NAMALWA (cell line): Measurements from ENCODE around the gene ZMIZ1.

Experiments used
- DNase-seq: peaks from one replicate; pipeline ENCODE4 v3.0.0-alpha.2; 2015; ENCODE audit warnings: low spot score

The ZMIZ1 gene

DNA sequence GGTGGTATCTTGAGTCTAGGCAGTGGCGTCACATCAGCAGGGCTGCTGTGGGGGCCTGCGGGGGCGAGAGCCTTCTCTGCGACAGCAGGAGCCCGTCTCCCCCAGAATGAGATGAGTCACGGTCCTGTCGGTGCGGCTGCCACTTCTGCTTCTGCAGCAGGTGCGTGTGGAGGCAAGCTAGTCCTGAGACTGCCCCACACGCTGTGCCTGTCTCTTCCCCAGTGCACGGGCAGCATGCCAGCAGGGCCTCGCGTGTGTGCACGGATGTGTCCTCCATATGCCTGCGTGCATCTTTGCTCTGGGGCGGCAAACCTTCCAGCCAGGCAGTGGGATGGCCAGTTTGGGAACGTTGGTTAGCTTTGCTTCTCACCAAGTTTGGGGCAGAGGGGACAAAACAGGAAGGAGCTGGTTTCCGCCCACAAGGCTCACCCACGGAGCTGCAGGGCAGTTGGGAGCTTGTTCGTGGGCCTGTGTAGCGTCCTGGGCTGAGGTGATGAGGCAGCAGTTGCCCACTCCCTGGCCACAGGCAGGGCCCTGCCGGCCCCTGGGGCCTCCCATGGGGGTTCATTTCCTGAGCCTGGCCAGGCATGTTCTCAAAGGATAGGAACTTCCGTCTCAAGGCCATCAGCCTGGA, 217.7 kb downstream of the ZMIZ1 start:
- DNase-seq: peak; percentile 86

DNA sequence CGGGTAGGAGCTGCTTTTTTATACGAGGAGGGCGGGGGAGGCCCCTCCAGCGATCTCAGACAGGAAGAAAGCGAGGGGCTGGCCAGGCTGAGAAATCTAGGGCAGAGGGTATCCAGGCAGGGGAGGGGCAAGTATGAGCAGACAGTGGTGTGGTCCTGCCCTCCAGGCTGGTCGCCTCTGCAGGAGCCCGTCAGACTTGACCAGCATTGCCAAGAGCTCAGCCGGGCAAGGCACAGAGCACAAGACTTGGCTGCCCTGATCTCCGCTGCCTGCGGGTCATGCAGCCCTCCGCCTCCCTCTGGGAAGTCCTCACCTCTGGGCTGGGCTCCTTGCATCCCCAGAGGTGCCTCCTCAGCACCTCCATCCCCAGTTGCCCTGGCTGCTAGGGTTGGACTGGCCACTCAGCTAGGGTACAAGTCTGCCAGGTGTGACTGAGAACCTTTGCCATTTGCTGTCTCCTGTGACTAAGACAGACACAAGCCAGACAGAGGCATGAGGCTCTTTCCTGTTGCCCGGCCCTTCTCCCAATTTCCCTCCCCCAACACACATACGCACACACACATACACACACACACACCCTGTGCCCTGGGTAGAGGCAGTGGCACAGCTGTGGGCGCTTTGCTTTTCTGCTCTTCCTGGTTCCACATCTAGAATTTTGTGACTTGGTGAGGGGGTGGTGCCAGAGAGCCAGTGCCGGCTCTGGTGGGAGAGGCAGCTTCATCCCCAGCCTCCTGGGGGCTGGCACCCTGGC, 219.4 kb downstream of the ZMIZ1 start:
- DNase-seq: no peak

DNA sequence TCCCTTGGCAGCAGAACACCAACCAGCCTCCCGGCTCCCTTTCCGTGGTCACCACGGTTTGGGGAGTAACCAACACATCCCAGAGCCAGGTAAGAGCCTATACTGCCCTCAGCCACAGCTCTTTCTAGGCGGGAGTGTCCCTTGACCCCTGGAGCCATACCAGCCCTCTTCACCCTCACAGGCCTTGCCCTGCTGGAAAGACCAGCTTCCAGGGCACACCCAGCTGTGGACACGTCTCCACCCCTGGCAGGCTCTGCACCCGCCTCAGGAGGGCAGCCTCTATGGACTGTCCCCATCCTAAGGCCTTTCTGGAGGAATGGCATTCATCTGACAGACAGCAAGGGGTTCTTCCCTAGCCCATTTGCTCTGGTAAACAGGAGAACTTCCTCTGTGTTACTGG, 221.0 kb downstream of the ZMIZ1 start:
- DNase-seq: no peak

DNA sequence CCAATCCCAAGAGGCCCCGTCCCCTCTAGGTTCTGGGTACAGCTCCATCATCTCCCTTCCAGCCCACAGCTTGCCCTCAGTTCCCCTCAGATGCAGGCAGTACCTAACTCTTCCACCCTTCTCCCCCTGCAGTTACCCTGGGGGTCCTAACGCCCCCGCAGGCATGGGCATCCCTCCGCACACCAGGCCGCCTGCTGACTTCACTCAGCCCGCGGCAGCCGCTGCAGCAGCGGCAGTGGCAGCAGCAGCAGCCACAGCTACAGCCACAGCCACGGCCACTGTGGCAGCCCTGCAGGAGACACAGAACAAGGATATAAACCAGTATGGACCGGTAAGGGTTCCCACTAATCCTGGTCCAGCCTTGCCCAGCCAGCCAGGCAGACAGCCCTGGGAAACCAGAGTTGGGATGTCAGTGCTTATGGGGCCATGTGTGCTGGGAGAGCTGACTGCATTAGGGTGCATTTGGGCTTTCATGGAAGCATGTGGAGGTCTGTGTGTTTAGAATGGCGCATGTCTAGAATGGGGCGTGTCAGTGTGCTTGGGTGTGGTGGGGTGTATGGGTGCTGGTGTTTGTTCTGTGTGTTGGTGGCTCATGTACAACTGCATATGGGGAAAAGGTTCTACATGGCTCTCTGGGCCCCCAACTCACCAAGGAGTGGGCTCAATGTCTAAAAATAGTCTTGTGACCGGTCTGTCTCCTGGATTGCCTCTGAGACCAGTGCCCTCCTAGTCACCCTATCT, 223.4 kb downstream of the ZMIZ1 start:
- DNase-seq: no peak

DNA sequence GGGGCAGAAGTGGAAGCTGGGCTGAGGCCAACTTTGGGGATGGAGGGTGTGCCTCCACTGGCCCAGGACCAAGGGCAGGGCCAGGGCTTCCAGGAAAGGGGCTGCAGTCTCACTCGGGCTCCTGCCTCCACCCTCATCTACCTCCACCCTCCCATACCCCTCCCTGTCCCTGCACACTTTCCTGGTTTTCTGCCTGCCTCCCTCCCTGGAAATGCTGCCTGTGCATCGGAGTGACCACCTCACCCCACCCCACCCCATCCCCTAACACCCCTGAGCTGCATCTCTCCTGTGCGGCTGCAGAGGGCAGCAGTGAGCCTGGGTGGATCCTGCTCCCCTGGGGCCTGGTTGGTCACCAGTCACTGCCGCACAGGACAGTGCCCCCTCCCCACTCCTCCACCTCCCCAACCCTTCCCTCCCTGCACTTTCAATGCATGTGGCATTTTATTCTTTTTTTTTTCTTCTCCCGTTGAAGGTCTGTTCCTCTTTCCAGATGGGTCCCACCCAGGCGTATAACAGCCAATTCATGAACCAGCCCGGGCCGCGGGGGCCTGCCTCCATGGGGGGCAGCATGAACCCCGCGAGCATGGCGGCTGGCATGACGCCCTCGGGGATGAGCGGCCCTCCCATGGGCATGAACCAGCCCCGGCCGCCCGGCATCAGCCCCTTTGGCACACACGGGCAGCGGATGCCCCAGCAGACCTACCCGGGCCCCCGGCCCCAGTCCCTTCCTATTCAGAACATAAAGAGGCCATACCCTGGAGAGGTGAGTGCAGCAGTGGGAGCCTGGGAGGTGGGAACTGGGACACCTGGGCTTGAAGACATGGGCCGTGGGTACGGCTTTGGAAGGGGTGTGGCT, 224.4 kb downstream of the ZMIZ1 start:
- peak; percentile 8 for DNase-seq

DNA sequence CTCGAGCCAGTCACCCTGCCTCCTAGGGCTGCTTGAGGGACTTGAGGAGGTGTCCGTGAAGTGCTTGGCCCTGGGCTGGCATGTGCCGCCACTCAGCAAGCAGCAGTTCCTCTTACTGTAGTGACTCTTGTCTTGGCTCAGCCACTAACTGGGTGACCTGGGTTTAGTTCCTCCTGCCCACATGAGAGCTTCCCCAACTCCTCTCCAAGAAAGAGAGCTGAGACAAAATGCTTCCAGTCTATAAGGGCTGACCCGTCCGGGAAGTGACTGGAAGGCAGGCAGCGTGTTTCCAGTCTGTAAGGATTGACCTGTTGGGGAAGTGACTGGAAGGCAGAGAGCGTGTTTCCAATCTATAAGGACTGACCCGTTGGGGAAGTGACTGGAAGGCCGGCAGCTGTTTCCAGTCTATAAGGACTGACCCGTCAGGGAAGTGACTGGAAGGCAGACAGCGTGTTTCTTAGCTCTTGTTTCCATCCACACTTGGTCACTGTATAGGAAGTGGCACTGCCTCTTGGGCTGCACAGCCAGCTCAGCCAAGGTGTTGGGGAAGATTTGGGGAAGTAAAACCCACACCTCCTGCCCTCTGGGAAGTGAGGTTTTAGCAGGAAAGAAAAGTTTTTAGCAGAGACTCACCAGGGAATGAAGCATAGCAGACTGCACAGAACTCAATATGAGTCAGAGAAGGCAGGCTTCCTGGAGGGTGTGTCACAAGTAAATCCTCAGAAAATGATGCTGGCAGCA, 225.2 kb downstream of the ZMIZ1 start:
- DNase-seq: no peak

DNA sequence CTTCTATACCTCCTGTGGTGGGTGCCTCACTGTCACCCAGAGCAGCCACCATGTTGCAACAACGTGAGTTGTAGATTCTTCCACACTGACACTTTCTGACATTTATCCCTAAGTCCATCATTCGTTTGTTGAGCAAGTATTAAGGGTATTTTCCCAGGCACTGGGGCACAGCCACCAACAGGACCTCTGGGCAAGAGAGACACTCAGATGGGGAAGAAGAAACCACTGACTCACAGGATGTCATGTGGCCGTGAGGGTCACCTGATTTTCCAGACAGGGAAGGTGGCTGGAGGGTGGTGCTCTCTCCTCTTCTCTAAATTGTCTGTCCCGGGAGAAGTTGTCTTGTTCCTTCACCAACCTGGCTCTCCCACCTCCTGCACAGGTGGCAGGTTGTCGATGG, 226.8 kb downstream of the ZMIZ1 start:
- no peak for DNase-seq

DNA sequence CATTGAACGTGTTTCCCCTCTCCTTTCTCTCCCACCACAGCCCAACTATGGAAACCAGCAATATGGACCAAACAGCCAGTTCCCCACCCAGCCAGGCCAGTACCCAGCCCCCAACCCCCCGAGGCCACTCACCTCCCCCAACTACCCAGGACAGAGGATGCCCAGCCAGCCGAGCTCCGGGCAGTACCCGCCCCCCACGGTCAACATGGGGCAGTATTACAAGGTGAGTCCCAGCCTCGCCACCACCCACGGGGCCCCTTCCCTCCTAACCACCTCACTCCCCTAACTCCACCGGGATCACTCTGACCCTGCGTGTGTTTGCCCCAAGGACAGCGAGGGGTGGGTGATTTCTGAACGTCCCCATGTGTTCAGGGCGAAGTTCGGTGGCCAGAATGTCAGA, 227.7 kb downstream of the ZMIZ1 start:
- DNase-seq: no peak

DNA sequence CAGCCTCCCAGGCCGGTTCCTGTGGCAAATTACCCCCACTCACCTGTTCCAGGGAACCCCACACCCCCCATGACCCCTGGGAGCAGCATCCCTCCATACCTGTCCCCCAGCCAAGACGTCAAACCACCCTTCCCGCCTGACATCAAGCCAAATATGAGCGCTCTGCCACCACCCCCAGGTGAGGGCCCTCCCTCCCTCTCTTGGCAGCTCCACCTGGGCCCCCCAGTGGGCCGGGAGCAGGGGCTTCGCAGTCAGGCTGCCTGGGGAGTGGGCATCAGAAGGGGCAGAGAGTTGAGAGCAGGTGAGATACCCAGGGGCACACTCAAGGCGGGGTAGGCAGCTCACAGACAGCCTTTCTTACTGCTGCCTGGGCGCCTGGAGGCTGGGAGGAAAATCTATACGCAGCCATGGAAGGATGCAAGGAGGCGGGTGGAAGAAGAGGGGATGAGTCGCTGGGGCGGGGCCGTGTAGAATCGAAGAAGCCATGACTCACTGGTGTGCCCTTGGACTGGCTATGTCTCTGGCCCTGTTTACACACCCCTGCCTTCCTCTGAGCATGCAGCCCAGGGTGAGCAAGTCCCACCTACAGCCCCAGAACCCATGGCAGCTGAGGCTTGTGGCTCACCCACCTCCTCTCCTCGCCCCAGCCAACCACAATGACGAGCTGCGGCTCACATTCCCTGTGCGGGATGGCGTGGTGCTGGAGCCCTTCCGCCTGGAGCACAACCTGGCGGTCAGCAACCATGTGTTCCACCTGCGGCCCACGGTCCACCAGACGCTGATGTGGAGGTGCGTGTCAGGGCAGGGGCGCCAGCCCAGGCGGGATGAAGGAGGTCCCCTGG, 229.9 kb downstream of the ZMIZ1 start:
- no peak for DNase-seq

DNA sequence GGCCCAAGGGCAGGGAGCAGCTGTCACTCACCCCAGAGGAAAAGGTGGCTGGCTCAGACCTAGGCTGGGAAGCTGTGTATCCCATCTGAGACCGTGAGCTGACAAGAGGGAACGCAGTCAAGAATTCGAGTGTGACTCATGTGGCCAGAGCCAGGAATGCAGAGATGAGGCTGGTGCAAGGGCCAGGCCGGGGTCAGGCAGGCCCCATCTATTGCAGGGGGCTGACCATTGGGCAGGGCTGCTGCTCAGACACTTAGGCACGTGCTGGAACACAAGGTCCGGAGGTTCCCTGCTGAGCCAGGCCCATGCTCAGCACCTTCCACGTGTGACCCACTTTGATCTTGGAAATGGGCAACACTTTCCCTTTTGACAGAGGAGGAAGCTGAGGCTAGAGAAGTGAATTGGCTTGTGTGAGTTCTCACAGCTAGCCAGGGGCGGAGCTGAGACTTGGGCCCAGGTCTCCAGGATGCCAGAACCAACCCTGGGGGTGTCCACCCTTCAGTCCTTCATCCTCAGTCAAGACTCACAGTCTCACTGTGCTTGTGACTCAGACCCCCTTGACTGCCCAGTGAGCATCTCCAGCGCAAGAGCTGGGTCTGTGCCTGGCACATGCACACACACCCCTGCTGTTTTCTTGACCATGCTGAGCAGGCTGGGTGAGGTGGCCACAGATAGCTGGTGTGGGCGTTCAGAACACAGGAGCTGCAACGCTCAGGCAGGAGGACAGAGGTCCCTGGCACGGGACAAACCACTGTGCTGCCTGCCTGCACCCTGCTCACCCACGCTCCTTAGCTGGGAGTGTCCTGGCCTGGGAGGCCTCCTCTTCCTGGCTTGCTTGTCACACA, 230.9 kb downstream of the ZMIZ1 start:
- no peak for DNase-seq

DNA sequence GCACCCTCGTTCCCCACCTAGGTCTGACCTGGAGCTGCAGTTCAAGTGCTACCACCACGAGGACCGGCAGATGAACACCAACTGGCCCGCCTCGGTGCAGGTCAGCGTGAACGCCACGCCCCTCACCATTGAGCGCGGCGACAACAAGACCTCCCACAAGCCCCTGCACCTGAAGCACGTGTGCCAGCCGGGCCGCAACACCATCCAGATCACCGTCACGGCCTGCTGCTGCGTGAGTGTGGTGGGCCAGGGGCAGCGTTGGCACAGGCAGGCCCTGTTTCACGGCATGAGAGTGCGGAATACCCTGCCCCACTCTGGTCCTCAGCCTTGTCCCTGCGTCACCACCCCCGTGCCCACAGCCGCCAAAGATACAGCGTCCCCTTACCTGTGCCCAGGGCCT, 231.9 kb downstream of the ZMIZ1 start:
- no peak for DNase-seq

DNA sequence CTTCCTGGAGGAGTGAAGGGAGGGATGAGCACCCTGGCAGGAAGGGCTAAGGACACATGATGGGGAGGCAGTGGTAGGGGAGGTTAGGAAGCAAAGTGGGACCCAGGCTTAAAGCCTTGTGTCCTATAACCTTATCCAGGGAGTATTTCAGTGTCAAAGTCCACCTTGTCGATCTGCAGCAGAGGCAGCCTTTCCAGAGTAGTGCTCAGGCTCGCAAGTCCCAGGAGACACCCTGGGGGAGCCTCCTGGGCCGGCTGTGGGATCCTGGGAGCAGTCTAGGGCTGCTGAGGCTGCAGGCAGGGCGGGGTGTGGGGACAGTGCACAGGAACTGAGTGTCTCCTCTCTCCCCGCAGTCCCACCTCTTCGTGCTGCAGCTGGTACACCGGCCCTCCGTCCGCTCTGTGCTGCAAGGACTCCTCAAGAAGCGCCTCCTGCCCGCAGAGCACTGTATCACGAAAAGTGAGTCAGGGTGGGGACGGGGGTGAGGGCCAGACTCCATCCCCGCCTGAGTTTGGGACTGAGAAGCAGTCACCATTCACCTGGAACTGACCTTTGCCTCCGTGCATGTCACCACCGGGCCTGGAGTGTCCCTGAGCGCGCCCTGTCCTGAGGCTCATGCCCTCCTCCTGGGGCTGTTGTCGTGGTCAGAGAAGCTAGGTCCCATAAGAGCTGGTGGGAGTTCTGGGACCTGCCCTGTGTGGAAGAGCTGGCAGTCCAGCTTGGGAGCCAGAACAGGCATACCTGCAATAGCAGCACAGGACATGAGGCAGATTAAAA, 233.2 kb downstream of the ZMIZ1 start:
- DNase-seq: no peak

DNA sequence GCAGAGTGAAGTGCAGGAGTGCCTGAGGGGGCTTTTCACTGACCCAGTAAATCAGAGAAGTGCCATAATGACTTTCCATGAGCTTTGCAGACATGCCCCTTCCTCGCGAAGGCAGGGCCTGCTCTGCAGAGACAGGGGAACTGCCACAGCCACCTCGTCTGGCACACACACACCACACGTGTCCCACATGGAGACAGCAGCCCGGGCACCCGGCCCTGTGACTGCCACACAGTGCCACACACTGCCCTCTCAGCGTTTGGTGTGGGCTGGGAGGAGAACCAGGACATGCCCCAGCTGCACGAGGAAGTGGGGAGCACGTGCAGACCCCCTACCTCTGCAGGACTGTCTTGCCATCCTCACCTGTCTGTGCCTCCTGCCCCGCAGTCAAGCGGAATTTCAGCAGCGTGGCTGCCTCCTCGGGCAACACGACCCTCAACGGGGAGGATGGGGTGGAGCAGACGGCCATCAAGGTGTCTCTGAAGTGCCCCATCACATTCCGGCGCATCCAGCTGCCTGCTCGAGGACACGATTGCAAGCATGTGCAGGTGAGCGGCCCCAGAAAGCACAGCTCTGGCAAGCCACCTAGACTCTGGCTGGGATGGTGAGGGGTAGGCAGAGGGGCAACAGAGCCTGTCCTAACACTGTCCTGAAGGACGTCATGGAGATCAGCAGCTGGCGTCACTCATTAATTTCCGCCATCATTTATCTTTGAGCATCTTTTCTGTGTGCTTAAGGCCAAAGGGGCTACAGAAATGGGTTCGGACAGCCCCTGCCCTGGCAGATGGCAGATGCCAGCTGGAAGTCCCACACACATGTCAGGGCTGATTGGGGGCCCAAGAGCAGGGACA, 235.1 kb downstream of the ZMIZ1 start:
- DNase-seq: no peak

DNA sequence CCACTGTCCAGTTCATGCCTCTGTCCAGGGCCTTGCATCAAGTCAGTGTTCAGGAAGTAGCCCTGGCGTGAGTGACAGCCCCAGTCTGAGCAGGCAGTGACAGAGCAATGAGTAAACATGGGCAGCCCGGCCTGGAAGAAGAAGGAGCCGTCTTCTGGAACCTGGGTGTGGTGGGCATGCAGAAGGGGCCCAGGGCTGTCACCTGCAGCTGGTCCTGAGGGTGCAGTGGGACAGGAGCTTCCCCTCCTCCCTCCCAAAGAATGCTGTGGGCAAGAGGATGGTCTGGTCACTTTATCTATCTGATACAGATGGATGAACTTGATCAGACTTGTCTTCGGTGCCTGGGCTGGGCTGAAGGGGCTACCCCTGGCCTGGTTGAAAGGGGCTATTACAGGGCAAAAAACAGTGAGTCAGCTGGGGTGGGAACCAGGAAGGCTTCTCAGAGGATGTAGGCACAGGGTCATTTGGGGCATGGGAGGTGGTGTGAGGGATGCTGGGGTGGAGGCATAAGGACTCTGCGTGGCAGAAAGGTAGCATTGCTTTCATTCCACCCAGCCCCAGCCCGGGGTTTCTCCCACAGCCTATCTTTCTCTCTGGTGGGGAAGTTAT, 235.8 kb downstream of the ZMIZ1 start:
- DNase-seq: no peak

DNA sequence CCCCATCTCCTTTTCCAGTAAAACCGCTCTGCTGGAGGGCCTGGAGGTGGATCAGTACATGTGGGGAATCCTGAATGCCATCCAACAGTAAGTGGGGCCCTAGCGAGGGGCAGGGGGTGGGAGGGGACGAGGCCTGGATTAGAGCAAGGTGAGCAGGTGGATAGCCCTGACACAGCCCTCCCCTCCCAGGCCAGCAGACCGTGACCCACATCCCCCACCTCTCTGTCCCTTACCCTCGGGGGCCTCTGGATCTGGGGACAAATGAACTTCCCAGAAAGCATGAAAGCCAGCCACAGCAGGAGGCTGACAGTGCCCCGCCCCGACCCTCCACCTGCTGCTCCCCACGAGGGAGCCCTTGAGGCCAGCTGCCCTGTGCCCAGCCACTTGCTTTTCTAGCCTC, 236.7 kb downstream of the ZMIZ1 start:
- DNase-seq: no peak

DNA sequence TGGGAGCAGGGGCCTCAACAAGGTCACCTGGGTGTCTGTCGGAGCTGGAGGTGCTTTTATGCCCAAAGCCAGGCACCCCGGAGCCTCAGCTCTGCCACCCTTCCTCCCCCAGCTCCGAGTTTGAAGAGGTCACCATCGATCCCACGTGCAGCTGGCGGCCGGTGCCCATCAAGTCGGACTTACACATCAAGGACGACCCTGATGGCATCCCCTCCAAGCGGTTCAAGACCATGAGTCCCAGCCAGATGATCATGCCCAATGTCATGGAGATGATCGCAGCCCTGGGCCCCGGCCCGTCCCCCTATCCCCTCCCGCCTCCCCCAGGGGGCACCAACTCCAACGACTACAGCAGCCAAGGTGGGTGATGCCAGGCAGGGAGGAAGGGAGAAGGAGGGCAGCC, 237.2 kb downstream of the ZMIZ1 start:
- no peak for DNase-seq

DNA sequence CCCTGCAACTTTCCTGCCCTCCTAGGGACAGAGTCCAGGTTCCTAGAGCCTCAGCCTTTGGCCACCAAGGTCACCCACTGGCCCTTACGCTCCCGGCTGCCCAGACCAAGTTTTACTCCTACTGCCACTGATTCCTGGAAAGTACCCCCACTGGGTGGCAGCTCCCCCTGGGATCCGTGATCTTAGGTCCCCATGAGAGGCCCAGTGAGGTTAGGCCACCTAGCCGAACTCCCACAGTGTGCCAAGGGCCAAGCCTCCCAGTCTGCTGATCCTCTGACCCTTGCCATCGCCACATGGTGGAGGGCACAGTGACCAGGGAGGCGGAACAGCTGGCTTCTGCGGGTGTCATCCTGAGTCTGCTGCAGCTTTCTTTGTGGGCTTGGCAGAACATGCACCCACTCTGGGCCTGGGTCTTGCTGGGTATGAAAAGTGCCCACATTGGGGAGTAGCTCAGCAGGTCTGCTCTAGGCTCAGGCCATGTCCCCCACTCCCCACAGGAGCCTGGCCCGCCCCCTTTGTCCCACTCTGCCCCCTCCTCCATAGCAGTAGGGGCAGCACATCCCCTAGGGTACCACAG, 238.0 kb downstream of the ZMIZ1 start:
- DNase-seq: no peak
